AG08396 (cell line): ENCODE measurements around the gene FYCO1.

Experiments
- DNase-seq: peaks from one replicate; pipeline ENCODE4 v3.0.0; 2012; ENCODE audit warnings: low spot score, mixed read lengths

FYCO1 gene

DNA sequence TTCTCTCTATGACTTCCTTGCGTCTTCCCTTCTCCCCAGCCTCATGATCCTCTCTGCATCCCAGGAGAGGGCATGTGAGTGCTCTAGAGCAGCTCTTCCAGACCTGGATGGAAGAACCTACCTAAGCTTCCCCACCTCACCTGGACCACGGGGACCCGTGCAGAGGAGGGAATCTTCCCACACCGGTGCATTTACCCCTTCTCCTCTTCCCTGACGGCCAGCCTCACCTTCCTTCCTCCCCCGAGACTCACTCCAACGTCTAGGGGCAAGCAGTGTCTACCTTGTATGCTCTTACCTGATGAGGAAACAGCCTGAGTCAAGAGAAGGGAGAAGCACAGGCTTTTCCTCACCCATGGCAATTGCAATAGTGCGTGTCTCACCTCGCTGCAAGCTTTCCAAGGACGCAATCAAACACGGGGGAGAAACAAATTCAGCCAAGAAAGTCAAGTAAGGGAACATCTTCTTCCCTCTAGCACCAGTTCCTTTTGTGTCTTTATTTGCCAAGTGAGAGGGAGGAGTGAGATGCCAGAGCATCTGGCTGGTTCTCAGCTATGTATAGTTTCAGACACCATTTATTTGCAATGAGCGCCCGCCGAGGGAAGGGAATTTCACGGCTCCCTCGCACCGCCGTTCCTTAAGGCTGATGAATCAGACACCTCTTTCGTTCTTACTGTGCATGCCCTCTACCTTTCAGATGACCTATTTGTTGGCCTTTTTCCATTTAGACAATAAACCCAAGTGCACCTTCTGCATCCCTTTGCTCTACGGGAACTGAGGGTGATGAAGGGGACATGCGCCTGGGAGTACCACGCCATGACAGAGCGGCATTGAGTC is 111.0 kb downstream of the FYCO1 start:
- no peak for DNase-seq

DNA sequence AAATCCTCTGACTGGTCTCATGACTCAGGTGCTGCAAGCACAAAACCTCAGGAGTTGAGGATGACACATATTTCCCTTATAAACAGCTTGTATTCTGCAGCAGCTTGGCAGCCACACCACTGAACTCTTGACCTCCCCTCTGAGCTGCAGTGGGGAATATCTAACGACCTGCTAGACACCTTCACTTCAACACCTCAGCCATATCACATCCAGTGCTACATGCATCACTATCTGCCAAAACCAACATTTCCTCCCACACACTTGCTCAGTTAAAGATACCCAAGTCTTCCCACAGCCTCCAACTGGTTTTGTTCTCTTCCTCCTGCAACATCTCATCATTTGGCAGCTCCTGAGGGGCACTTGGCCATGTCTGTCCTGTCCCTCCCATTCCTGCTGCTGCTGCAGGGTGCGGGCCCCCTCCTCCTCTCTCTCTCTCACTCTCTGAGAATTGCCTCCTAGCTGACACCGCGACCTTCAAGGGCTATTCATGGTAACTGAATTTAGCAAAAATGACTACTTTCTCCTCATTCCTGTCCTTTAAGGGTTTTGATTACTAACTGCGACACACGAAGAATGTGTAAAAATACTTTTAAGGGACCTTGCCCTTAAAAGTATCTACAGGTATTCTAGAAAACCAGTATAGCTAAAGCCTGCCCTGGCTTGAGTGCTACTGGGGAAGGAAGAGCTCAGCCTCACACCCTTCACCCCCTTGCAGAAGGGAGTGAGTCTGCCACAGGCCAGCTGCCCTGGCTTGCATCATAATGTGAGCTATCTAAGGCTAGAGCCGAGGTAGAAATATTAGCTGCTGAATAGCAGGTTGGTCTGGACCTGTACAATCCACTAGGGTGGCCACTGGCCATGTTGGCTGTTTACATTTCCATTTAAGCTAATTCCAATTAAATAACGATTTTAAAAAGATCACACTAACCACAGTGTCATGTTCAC is 114.3 kb downstream of the FYCO1 start:
- DNase-seq = peak; percentile 14

DNA sequence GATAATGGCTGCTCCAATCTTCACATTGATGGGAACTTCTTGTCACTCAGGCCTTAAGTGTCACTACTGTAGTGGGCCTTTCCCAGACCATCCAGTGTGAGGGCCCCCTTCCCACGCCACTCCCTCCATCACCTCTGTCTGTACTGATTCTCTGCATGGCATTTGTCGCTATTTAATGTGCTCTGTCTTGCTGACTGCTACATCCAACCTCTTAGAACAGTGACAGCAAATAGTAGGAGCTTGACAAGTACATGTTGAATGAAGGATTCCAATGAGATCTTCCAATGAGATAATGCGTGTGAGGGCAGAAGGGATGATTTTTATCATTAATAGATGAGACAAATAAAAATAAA is 114.9 kb downstream of the FYCO1 start:
- no peak for DNase-seq

DNA sequence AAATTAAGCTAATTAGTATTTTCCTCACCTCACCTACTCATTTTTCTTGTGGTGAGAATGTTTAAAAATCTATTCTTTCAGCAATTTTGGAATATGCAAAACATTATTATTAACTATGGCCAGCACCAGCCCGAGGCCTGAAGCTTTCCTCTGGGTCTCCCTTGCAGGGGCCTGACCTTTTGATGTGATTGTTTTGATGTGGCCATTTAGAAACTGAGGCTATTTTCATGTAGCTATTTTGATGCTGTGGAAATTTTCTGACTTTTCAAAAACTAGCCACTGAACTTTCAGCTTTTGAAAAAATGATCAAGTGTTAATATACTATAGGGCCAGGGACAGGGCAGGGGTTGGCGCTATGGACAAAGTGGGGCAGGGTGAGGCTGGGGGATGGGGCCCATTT is 117.5 kb downstream of the FYCO1 start:
- DNase-seq = no peak

DNA sequence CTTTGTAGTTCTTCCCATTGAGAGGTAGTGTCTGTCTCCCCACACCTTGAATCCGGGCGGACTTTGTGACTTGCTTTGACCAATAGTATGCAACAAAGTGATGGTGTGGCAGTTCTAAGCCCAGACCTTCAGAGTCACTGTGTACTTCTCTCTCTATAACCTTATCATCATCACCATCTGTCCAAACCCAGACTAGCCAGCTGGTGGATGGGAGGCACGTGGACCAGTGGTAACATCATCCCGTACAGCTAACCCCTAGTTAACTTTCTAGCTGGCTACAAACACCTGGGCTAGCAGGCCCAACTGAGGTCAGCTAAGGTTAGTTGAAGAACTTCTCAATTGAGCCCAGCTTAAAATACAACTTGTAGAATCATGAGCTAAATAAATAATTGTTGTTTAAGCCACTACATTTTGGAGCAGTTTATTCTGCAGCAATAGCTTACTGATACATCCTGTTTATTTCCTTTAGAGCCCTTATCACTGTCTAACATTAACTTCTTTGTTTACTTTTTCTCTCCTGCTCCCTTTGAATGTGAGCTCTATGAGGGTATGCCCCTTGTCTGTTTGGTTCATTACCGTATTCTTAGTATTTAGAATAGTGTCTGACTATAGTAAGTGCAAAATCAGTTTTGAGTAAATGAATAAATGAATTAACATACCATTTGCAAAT is 120.8 kb downstream of the FYCO1 start:
- DNase-seq = no peak

DNA sequence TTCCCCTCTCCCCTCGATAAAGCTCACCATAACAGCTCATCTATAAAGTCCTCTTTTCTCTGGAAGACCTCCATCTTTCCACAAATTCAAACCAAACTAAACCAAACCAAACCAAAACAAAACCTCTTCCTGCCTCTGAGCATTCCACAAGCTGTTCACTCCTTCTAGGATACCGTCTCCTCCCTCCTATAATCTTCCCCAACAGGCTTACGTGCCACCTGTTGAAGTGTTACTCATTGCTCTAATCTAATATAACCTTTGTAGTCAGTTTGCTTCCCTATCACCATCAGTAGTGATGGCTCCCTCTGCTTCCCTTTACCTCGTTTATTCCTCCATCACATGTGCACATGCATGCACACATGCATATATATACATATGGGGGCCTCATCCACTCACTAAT is 122.0 kb downstream of the FYCO1 start:
- no peak for DNase-seq

DNA sequence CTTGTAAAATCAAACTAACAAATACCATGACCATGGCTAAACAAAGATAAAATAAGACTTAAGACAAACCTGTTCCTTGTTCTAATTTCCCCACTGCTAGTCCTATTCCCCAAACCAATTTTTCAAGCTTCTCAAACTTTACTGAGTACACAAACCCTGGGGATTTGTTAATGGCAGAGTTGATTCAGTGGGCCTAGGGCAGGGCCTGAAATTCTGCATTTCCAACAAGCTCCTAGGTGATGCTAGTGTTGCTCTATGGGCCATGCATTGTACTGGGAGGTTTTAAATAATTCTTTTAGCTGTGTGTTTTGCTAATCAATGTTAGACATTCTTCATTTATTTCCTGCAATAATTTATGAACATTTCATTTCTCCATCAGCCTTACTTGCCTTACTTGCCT is 122.6 kb downstream of the FYCO1 start:
- no peak for DNase-seq

DNA sequence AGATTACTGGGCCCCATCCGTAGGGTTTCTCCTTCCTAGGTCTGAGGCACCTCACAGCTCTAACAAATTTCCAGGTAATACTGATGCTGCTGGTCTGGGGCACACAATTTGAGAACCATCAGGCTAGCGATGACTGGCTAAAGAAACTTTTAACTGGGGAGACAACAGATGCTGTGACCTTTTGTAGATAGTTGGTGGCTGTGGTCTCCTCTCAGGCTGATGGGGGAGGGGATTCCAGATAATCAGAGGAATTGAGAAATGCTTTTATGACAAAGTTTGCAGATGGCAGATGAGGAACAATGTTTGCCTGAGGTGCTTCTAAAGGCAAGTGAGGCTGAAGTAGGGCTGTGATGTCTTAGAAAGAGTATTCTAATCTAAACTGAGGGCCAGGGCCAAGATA is 123.1 kb downstream of the FYCO1 start:
- no peak for DNase-seq

DNA sequence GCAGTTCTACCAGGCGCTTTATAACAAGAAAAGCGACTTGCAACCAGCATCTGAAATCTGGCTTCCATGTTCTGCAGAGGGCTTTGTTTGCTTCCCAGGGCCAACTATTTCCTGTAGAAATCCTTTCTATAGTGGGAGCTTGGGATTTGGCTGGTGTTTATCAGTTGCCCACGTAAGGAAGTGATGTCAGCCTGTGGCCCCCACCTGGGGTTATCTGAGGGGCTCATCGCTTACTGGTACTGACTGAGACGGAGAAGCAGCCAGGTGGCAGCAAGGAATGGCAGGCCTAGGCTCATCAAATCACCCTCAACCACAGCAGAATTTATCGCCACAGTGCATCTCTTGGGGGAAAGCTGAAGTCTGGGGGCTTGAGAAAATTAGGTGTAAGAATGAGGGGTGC is 123.8 kb downstream of the FYCO1 start:
- DNase-seq = no peak

DNA sequence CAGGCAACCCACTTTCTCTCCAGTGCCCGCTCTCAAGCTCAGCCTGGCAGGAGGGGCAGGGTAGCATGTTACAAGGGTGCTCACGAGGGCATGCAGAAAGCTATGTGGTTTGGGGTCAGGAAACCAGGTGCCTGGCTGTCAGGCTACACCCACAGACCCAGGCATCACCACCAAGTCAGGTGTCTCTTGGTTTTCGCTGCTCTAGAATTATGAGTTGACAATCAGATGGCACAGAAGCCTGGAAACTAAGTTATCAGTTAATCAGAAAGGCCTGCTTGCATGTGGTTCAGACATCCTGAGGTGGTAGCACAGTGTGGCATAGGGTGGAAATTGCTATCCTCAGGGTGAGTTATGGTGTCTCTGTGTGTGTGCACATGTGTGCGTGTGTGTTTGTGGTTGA is 125.5 kb downstream of the FYCO1 start:
- DNase-seq = no peak

DNA sequence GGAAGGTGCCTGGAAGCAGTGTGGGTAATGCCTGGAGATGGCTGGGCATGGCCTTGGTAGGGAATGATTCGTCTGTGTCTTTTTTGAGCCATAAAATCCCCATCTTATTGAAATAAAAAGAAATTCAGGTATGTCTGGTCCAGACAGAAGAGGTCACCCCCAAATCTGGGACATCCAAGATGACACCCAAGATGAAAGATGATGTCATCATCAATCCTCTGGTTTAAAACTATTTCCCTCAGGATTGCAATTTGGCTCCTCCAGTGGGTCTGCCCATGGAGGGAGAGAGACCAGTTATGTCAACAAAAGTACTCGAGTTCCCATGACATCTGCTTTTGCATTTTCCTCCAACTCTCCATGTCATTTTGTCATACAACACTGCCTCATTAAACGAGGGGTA is 126.0 kb downstream of the FYCO1 start:
- no peak for DNase-seq

DNA sequence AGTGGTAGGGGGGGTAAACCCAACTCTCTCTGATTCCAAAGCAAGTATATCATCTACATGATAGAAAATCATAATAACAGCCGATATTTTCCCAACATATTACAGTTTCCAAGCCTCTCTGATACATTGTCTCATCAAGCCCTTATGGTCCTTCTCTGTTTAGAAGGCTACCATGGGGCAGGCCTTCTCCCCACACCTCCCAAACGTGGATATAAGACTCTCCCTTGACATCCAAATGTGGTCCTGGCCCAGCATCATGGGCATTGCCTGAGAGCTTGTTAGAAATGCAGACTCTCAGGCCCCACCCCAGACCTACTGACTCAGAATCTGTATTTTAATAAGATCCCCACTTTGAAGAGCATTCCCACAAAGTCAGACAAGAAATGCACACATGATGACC is 127.0 kb downstream of the FYCO1 start:
- DNase-seq = no peak

DNA sequence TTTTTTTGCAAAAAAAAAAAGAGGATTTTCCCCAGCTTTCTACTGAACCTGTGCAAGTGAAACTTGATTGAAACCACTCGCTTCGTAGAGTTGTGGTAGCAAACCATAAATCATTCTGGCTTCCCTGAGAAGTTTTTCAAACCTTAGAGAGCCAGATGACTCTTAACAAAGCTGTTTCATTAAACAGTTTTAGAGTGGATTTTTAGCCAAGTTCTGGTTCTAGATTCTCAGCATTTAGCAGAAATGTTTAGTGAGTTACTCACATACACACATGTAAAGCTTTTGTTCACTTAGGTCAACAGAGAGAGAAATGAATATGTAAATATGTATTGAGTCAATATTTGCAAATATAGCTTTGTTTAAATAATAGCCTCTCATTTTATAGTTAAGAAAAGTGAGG is 127.4 kb downstream of the FYCO1 start:
- DNase-seq = no peak
